Measurements from ENCODE around the gene TRPT1. TPM values are rescaled to one million over a fixed set of nuclear protein-coding genes. Genes with fewer than 3 reads are reported as not detected.

TRPT1 gene
- total RNA-seq, 1 experiment from 2014 or later, result 58.8 TPM

- TF ChIP-seq ATF6 (CRISPR knock-in tag; IDR thresholded peaks at IDR 0.05) (no peak), ATF1 (CRISPR knock-in tag; IDR thresholded peaks at IDR 0.05) (no peak), ESRRA (CRISPR knock-in tag; IDR thresholded peaks at IDR 0.05; ENCODE audit: borderline replicate concordance) (0 out of 2 replicates have a peak, but pooled peaks have one; percentile 1)
These were observed 20.0 kb upstream of the TRPT1 start (continued) for GRCh38 chr11:64245797-64246620.

- TF ChIP-seq IRF2 (CRISPR knock-in tag; IDR thresholded peaks at IDR 0.05; ENCODE audit: borderline replicate concordance, low read depth) (no peak), ATF3 (CRISPR knock-in tag; conservative IDR thresholded peaks at IDR 0.05) (no peak), ESRRA (CRISPR knock-in tag; IDR thresholded peaks at IDR 0.05; ENCODE audit: borderline replicate concordance) (0 out of 2 replicates have a peak, but pooled peaks have one; percentile 7), ELF4 (CRISPR knock-in tag; IDR thresholded peaks at IDR 0.05; ENCODE audit: low read depth) (no peak)
- DNase-seq (ENCODE audit: low spot score) (no peak), ATAC-seq (no peak)
- ChIA-PET CTCF (interaction anchor here (0.7 to 3.2 kb wide), 5 partner anchors 20 to 86 kb away, joined by 3 to 14 read pairs (median 7); partner anchors contain the start of genes NUDT22 and TRPT1), POLR2A (interaction anchor here (0.8 to 1.9 kb wide), 5 partner anchors 22 to 60 kb away, joined by 3 to 7 read pairs (median 4); partner anchors contain the start of genes ESRRA and STIP1)
- H3K27ac Mint-ChIP-seq, result no peak overlapping the region
- H3K36me3 Mint-ChIP-seq, result peaks cover 8% of the 10 kb centered on the region
- peak overlapping the region; percentile 85 for H3K4me3 Mint-ChIP-seq
- H3K4me1 Mint-ChIP-seq, result peaks cover 49% of the 10 kb centered on the region
- H3K9me3 Mint-ChIP-seq, result no peaks in the 10 kb centered on the region
- H3K27me3 Mint-ChIP-seq (ENCODE audit: low read depth), result no peaks in the 10 kb centered on the region
These were observed 19.4 kb upstream of the TRPT1 start for GRCh38 chr11:64245401-64245796.

GRCh38 chr11:64244966-64245365, 19.0 kb upstream of the TRPT1 start:
- peaks cover 8% of the 10 kb centered on the region for H3K36me3 Mint-ChIP-seq
- ChIA-PET POLR2A (interaction anchor here (0.8 to 1.9 kb wide), 5 partner anchors 22 to 96 kb away, joined by 3 to 6 read pairs (median 4); partner anchors contain the start of genes ESRRA and STIP1), CTCF (interaction anchor here (1.9 to 3.2 kb wide), 5 partner anchors 19 to 110 kb away, joined by 5 to 14 read pairs (median 8); partner anchors contain the start of genes NUDT22 and TRPT1)
- H3K27ac Mint-ChIP-seq, result no peak overlapping the region
- peak overlapping the region; percentile 85 for H3K4me3 Mint-ChIP-seq
- no peak for ATAC-seq
- TF ChIP-seq ZNF396 (CRISPR knock-in tag; IDR thresholded peaks at IDR 0.05; ENCODE audit: borderline replicate concordance) (no peak), ETV6 (CRISPR knock-in tag; IDR thresholded peaks at IDR 0.05) (0 out of 2 replicates have a peak, but pooled peaks have one; percentile 23), FOXK1 (CRISPR knock-in tag; IDR thresholded peaks at IDR 0.05) (0 out of 2 replicates have a peak, but pooled peaks have one; percentile 38)
- DNase-seq (ENCODE audit: low spot score), result no peak
- H3K4me1 Mint-ChIP-seq, result peaks cover 51% of the 10 kb centered on the region
- no peaks in the 10 kb centered on the region for H3K27me3 Mint-ChIP-seq (ENCODE audit: low read depth)
- H3K9me3 Mint-ChIP-seq, result no peaks in the 10 kb centered on the region

- Mint-ChIP-seq H3K4me1 (peaks cover 44% of the 10 kb centered on the region), H3K36me3 (peaks cover 8% of the 10 kb centered on the region), H3K9me3 (no peaks in the 10 kb centered on the region), H3K4me3 (peak overlapping the region; percentile 88), H3K27me3 (ENCODE audit: low read depth) (no peaks in the 10 kb centered on the region), H3K27ac (peak overlapping the region; percentile 83)
- POLR2A ChIA-PET, result interaction anchor here (0.6 to 1.8 kb wide), 6 partner anchors 15 to 1484 kb away, joined by 3 to 6 read pairs (median 4); partner anchors contain the start of gene TRPT1
- DNase-seq (ENCODE audit: low spot score) (no peak), ATAC-seq (no peak)
- no peak for TF ChIP-seq ELF4 (CRISPR knock-in tag; IDR thresholded peaks at IDR 0.05; ENCODE audit: low read depth)
- 0 out of 2 replicates have a peak, but pooled peaks have one; percentile 30 for TF ChIP-seq ZNF425 (CRISPR knock-in tag; conservative IDR thresholded peaks at IDR 0.05)
- CTCF ChIA-PET, result interaction anchor here (1.1 to 3.8 kb wide), 6 partner anchors 7 to 111 kb away, joined by 4 to 50 read pairs (median 10); partner anchors contain the start of gene PLCB3
These were observed 18.1 kb upstream of the TRPT1 start for GRCh38 chr11:64244107-64244506.
